ENCODE measurements around the gene ATPAF2. TPM values are rescaled to one million over a fixed set of nuclear protein-coding genes. Genes with fewer than 3 reads are reported as not detected.

The ATPAF2 gene
- total and polyA plus RNA-seq, 7 donors, result 16.5 to 39.7 (median 26.7) TPM

DNA sequence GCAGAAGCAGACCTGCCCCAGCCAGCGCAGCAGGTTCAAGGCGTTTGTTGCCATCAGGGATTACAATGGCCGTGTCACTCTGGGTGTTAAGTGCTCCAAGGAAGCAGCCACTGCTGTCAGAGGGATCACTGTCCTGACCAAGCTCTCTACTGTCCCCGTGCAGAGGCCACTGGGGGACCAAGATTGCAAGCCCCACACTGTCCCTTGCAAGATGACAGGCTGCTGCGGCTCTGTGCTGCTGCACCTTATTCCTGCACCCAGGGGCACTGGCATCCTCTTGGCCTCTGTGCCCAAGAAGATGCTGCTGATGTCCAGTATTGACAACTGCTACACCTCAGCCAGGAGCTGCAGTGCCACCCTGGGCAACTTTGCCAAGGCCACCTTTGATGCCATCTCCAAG is 27.7 kb downstream of the ATPAF2 start:
- intact Hi-C loops (cut with DNase I), result no loop called here

DNA sequence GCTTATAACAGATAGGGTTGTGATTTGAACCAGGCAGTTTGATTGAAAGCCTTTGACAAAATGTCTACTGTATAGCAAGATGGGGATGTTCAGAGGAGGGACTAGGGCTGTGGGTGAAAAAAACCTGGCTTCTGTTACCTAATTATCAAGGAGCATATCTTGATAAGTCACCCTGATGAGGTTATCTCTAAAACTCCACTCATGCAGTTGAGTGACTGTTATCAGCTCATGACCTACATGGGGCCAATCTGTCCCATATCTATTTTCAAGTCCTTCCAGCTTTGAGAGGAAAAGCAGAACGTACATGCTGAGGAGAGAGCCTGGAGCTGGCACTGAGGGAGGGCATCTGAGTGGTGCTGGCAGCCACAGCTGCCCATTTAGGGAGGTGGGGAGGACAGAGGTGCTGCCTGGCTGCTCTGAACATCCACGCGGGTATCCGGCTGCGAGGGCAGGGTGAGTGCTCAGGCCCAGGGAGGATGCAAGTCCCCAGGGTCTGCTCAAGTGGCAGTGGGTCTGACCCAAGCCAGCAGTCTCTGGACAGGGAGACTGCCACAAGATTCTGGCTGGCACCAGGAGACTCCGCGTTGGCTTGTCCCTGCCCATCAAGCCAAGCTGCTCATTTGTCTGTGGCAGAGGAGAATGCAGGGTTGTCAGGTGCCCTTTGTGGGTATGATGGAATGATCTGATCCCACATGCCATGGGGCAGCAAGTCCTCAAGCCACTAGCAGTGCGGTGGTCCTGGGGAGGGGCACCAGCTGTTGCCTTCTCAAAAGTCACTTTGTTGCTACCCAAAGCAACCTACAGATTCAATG is 29.2 kb downstream of the ATPAF2 start:
- peaks cover 10% of the 10 kb centered on the region for H3K4me1 ChIP-seq
- TF ChIP-seq CTCF (IDR thresholded peaks at IDR 0.05), result no peak
- 56 to 82% (median 68%) methylated on average over 8 of the region's 8 CpGs for WGBS, 3 donors
- no peak overlapping the region for H3K27ac ChIP-seq
- DNase-seq (no peak), ATAC-seq (no peak)
- no peaks in the 10 kb centered on the region for H3K9me3 ChIP-seq
- no peaks in the 10 kb centered on the region for H3K27me3 ChIP-seq (ENCODE audit: insufficient read depth in 3 of 3, low read length in 2 of 3)
- H3K36me3 ChIP-seq (ENCODE audit: insufficient read depth in 1 of 2, low read depth in 1 of 2), result peaks cover 0 to 47% of the 10 kb centered on the region in 2 donors
- no peak overlapping the region for H3K4me3 ChIP-seq
- intact Hi-C loops (cut with DNase I), result no loop called here

More for the DNA sequence above, 27.7 kb downstream of the ATPAF2 start:
- WGBS, 3 donors, result 94 to 95% (median 95%) methylated on average over 5 of the region's 5 CpGs
- no peak for ATAC-seq
- no peak for DNase-seq
- H3K36me3 ChIP-seq (ENCODE audit: insufficient read depth in 1 of 2, low read depth in 1 of 2), result peaks cover 0 to 57% of the 10 kb centered on the region in 2 donors
- no peaks in the 10 kb centered on the region for H3K9me3 ChIP-seq
- no peaks in the 10 kb centered on the region for H3K27me3 ChIP-seq (ENCODE audit: insufficient read depth in 3 of 3, low read length in 2 of 3)
- no peak overlapping the region for H3K4me3 ChIP-seq
- H3K27ac ChIP-seq, result no peak overlapping the region
- TF ChIP-seq CTCF (IDR thresholded peaks at IDR 0.05), result no peak
- no peaks in the 10 kb centered on the region for H3K4me1 ChIP-seq

- Histone ChIP-seq H3K4me3 (no peak overlapping the region), H3K27me3 (ENCODE audit: insufficient read depth in 3 of 3, low read length in 2 of 3) (no peaks in the 10 kb centered on the region), H3K9me3 (no peaks in the 10 kb centered on the region), H3K4me1 (peaks cover 17% of the 10 kb centered on the region), H3K27ac (no peak overlapping the region), H3K36me3 (ENCODE audit: insufficient read depth in 1 of 2, low read depth in 1 of 2) (peaks cover 0 to 39% of the 10 kb centered on the region in 2 donors)
- DNase-seq (no peak), ATAC-seq (no peak)
- intact Hi-C loops (cut with DNase I), result no loop called here
- no peak for TF ChIP-seq CTCF (IDR thresholded peaks at IDR 0.05)
- 74 to 90% (median 87%) methylated on average over 5 of the region's 5 CpGs for WGBS, 3 donors
Observed at GRCh38 chr17:18008496-18009268, 30.3 kb downstream of the ATPAF2 start.

- Histone ChIP-seq H3K9me3 (no peaks in the 10 kb centered on the region), H3K4me3 (no peak overlapping the region), H3K27ac (no peak overlapping the region), H3K27me3 (ENCODE audit: insufficient read depth in 3 of 3, low read length in 2 of 3) (no peaks in the 10 kb centered on the region), H3K4me1 (peaks cover 17% of the 10 kb centered on the region), H3K36me3 (ENCODE audit: insufficient read depth in 1 of 2, low read depth in 1 of 2) (peaks cover 0 to 31% of the 10 kb centered on the region in 2 donors)
- ATAC-seq, result no peak
- peak in 1 of 2 donors; percentile 32 for DNase-seq
- intact Hi-C loops (cut with DNase I), result no loop called here
- 76 to 83% (median 82%) methylated on average over 26 to 31 of the region's 31 CpGs for WGBS, 3 donors
- no peak for TF ChIP-seq CTCF (IDR thresholded peaks at IDR 0.05)
Observed at GRCh38 chr17:18006495-18007239, 32.3 kb downstream of the ATPAF2 start.

Data from psoas muscle (tissue), 8 donors.